ENCODE data around the gene PFDN2.
A peak's percentile ranks its signal among the peaks of the same experiment; 100 is the strongest.

Gene PFDN2

DNA sequence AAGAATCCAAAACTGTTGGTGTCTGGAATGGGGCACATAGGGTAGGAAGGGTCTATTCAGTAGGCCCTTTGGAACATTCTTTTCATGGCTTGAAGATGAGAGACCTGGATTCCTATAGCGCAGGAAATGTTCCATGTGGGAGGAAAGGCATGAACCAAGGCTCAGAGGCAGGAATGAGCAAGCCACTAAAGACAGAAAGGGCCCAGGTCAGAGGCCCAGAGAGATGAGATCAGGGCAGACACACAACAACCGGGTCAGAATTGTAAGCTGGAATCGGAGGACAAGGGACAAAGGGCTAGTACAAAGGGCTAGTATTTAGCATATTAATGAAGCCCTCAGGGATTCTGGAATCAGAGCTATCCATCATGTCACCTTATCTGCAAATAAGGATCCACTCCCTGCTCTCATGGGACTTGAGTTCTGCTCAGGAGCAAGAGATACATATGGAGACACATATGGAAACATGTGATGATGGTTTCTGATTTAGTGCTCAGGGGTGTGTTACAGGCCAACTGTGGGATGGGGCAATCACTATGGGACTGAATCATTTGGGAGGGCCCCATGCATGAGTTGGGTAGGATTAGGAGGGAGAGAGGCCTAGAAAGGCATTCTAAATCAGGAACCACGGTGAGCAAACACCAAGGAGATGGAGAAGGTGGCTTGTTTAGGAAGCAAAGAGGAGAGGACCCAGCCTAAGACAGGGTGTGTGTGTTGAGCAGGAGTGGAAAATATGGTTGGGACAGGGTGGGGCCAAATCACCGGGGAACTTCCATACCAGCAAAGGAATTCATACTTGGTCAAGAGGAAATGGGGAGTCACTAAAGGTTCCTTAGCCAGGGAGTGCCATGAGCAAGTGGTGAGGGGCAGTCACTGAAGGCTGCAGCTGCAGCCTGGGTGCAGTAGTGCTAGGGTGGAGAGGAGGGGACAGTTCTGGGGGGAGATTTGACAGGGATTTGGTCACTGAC, 37.1 kb downstream of the PFDN2 start:
- Histone ChIP-seq H3K27ac (no peak overlapping the region), H3K4me3 (ENCODE audit: low read depth, low read length) (no peak overlapping the region), H3K27me3 (replicated peaks) (no peaks in the 10 kb centered on the region), H3K36me3 (replicated peaks) (no peaks in the 10 kb centered on the region)
- in situ Hi-C loops (cut with HindIII; ENCODE audit: low pct_ligation_motif_present, low sequenced_read_pairs), result no loop called here
- DNase-seq, result no peak
- TF ChIP-seq, protein P1, sequence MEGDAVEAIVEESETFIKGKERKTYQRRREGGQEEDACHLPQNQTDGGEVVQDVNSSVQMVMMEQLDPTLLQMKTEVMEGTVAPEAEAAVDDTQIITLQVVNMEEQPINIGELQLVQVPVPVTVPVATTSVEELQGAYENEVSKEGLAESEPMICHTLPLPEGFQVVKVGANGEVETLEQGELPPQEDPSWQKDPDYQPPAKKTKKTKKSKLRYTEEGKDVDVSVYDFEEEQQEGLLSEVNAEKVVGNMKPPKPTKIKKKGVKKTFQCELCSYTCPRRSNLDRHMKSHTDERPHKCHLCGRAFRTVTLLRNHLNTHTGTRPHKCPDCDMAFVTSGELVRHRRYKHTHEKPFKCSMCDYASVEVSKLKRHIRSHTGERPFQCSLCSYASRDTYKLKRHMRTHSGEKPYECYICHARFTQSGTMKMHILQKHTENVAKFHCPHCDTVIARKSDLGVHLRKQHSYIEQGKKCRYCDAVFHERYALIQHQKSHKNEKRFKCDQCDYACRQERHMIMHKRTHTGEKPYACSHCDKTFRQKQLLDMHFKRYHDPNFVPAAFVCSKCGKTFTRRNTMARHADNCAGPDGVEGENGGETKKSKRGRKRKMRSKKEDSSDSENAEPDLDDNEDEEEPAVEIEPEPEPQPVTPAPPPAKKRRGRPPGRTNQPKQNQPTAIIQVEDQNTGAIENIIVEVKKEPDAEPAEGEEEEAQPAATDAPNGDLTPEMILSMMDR (IDR thresholded peaks at IDR 0.05; ENCODE audit: low read depth, low read length, missing control alignments), result no peak

DNA sequence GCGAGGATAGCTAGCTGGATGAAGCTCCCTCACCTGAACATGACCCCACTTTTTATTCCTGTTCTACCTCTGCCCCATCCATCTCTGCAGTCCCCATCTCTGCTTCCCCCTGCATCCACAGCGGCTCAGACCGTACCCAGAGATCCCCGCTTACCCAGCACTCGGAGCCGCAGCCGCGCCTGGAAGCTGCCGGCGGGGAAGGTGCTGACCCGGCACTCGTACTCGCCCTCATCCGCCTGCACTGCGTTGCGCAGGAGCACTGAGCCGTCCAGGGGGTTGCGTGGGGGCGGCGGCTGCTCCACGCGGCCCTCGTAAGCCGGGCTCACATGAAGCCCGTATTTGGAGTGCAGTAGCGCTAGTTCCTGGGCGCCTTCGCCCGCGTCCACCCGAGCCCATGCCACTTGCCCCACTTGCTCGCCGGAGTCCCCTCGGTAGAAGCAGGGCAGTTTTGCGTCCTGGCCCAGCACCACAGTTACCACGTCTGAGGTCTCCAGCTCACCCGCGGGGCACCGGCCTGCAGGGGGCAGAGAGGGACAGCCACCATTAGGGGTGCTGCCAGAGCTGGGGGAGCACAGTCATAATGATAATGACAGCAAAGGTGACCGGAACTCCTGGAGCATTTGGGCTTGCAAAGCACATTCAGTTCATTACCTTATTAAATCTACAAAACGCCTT, 38.3 kb downstream of the PFDN2 start:
- TF ChIP-seq, protein P1 (IDR thresholded peaks at IDR 0.05; ENCODE audit: low read depth, low read length, missing control alignments), result peak; percentile 26
- H3K27me3 ChIP-seq (replicated peaks), result no peaks in the 10 kb centered on the region
- in situ Hi-C loops (cut with HindIII; ENCODE audit: low pct_ligation_motif_present, low sequenced_read_pairs), result no loop called here
- no peaks in the 10 kb centered on the region for H3K36me3 ChIP-seq (replicated peaks)
- DNase-seq, result no peak
- no peak overlapping the region for H3K27ac ChIP-seq
- H3K4me3 ChIP-seq (ENCODE audit: low read depth, low read length), result no peak overlapping the region

DNA sequence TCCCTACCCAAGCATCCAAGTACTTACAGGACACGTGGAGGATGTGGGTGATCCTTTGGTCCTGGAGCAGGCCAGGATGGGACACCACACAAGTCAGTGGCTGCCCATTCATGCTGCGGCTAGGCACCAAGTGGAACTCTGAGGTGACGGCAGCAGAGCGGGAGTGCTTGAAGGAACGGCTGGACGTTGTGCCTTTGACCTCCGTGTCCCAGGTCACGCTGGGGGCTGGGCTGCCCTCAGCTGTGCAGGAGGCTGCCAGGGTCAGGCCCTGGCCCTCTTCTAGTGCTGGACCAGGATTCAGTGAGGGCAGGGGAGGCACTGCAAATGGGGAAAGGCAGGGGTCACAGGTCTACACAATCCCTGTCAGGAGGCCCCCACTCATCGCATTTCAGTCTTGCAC, 40.4 kb downstream of the PFDN2 start:
- H3K36me3 ChIP-seq (replicated peaks), result no peaks in the 10 kb centered on the region
- no peaks in the 10 kb centered on the region for H3K27me3 ChIP-seq (replicated peaks)
- DNase-seq, result no peak
- H3K4me3 ChIP-seq (ENCODE audit: low read depth, low read length), result no peak overlapping the region
- H3K27ac ChIP-seq, result no peak overlapping the region
- in situ Hi-C loops (cut with HindIII; ENCODE audit: low pct_ligation_motif_present, low sequenced_read_pairs), result no loop called here
- TF ChIP-seq, protein P1 (IDR thresholded peaks at IDR 0.05; ENCODE audit: low read depth, low read length, missing control alignments), result no peak

DNA sequence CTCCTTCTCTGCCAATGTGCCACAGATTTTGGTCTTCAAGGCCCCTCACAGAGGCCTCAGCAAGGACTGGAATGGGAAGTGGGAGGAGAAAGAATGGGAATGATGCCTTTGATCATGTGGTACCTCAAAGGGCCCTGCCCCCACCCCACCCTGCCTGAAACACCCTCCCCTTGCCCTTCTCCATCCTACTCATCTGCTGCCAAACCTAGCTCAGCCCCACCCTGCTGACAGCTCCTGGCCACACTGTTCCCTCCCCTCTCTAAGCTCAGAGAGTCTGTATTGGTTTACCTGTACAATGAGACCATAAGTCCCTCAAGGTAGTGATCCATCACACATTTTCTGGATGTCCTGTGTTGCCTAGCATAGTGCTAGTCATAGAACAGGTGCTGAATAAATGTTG, 41.4 kb downstream of the PFDN2 start:
- TF ChIP-seq, protein P1 (IDR thresholded peaks at IDR 0.05; ENCODE audit: low read depth, low read length, missing control alignments), result no peak
- Histone ChIP-seq H3K4me3 (ENCODE audit: low read depth, low read length) (no peak overlapping the region), H3K27me3 (replicated peaks) (no peaks in the 10 kb centered on the region), H3K27ac (no peak overlapping the region), H3K36me3 (replicated peaks) (no peaks in the 10 kb centered on the region)
- DNase-seq, result no peak
- in situ Hi-C loops (cut with HindIII; ENCODE audit: low pct_ligation_motif_present, low sequenced_read_pairs), result no loop called here

DNA sequence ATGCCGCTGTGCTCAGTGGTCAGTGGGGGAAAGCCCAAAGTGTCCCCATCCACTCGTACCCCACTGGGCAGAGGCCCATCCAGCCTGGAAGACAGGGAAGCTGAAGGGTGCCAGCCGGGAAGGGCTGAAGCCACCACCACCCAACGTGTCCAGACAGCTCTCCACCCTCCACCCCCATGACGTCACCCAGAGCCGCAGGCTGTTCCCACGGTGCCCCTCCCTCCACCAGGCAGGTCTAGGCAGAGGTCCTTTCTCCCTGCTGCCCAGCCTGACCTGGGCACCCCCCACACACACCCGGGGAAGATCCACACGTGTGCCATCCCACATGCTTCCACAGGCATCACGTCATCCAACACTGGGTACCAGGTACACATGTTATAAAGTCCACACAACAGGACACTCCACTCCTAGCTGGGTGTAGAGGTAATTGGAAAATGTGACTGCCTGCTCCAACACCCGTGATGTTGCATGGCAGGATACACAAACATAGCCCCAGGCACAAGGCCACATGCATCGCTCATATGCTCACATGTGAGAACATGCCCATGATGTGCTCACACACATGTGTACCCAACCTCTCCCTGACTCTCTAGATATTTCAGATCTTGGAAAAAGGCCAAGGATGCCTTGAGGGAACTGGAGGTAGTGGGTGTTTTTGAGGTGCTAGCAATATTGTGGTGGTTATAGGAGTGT, 43.0 kb downstream of the PFDN2 start:
- in situ Hi-C loops (cut with HindIII; ENCODE audit: low pct_ligation_motif_present, low sequenced_read_pairs), result no loop called here
- DNase-seq, result no peak
- Histone ChIP-seq H3K36me3 (replicated peaks) (no peaks in the 10 kb centered on the region), H3K27ac (no peak overlapping the region), H3K27me3 (replicated peaks) (no peaks in the 10 kb centered on the region), H3K4me3 (ENCODE audit: low read depth, low read length) (no peak overlapping the region)
- TF ChIP-seq, protein P1 (IDR thresholded peaks at IDR 0.05; ENCODE audit: low read depth, low read length, missing control alignments), result no peak
